ENCODE measurements around the gene RSPRY1.

GRCh38 chr16:57194512-57194911 is 8.4 kb downstream of the RSPRY1 start:
- TF ChIP-seq, protein P1, sequence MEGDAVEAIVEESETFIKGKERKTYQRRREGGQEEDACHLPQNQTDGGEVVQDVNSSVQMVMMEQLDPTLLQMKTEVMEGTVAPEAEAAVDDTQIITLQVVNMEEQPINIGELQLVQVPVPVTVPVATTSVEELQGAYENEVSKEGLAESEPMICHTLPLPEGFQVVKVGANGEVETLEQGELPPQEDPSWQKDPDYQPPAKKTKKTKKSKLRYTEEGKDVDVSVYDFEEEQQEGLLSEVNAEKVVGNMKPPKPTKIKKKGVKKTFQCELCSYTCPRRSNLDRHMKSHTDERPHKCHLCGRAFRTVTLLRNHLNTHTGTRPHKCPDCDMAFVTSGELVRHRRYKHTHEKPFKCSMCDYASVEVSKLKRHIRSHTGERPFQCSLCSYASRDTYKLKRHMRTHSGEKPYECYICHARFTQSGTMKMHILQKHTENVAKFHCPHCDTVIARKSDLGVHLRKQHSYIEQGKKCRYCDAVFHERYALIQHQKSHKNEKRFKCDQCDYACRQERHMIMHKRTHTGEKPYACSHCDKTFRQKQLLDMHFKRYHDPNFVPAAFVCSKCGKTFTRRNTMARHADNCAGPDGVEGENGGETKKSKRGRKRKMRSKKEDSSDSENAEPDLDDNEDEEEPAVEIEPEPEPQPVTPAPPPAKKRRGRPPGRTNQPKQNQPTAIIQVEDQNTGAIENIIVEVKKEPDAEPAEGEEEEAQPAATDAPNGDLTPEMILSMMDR (IDR thresholded peaks at IDR 0.05): no peak
- TF ChIP-seq POLR2A (IDR thresholded peaks at IDR 0.05): no peak
